ENCODE results near the gene KLHL5. TPM values are rescaled to one million over a fixed set of nuclear protein-coding genes. Genes with fewer than 3 reads are reported as not detected.

The KLHL5 gene
- total RNA-seq, 1 experiment from 2014 or later, result 115 TPM

DNA sequence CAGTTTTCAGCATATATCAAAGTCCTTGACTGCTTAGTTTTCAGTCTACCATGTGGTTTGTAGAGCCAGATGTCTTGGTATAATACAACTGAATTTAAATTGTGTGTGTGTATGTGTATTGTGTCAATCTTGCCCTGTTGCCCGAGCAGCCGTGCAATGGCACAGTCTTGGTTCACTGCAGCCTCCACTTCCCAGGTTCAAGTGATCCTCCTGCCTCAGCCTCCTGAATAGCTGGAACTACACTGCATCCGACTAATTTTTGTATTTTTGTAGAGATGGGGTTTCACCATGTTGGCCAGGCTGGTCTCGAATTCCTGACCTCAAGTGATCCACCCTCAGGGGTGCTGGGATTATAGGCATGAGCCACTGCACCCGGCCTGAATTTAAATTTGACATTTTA is 6.0 kb upstream of the KLHL5 start:
- no peaks in the 10 kb centered on the region for H3K27me3 ChIP-seq (ENCODE audit: insufficient read depth, low read depth)
- H3K79me2 ChIP-seq (ENCODE audit: low read depth), result peaks cover 97% of the 10 kb centered on the region
- no TSS peak for BruUV-seq (replicated peaks)
- H3K4me1 ChIP-seq (replicated peaks; ENCODE audit: insufficient read depth), result no peaks in the 10 kb centered on the region; the same call in 1 of the 2 replicates
- ChIA-PET POLR2A (ENCODE audit: unreplicated experiment) (no interaction called here), CTCF (no interaction called here)
- H3K4me2 ChIP-seq, result no peak overlapping the region
- H3F3A ChIP-seq (ENCODE audit: insufficient read depth, low read depth), result peaks cover 16% of the 10 kb centered on the region; the same call in 1 of the 2 replicates
- no peak for TF ChIP-seq EZH2 (IDR thresholded peaks at IDR 0.05; ENCODE audit: low read depth)
- TF ChIP-seq, protein P1, sequence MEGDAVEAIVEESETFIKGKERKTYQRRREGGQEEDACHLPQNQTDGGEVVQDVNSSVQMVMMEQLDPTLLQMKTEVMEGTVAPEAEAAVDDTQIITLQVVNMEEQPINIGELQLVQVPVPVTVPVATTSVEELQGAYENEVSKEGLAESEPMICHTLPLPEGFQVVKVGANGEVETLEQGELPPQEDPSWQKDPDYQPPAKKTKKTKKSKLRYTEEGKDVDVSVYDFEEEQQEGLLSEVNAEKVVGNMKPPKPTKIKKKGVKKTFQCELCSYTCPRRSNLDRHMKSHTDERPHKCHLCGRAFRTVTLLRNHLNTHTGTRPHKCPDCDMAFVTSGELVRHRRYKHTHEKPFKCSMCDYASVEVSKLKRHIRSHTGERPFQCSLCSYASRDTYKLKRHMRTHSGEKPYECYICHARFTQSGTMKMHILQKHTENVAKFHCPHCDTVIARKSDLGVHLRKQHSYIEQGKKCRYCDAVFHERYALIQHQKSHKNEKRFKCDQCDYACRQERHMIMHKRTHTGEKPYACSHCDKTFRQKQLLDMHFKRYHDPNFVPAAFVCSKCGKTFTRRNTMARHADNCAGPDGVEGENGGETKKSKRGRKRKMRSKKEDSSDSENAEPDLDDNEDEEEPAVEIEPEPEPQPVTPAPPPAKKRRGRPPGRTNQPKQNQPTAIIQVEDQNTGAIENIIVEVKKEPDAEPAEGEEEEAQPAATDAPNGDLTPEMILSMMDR (conservative IDR thresholded peaks at IDR 0.05), result no peak
- no peak overlapping the region for H2AFZ ChIP-seq
- peaks cover 28% of the 10 kb centered on the region for H4K20me1 ChIP-seq (ENCODE audit: insufficient read depth)
- intact Hi-C loops (cut with micrococcal nuclease; ENCODE audit: unreplicated experiment), result no loop called here
- H3K27ac ChIP-seq, result no peak overlapping the region
- H3K4me3 ChIP-seq, result no peak overlapping the region
- no peaks in the 10 kb centered on the region for H3K9me3 ChIP-seq (ENCODE audit: insufficient read depth, low read depth)
- no peak for DNase-seq
- peaks cover 9% of the 10 kb centered on the region; the same call in 1 of the 2 replicates for H3K36me3 ChIP-seq (ENCODE audit: low read depth)
- H3K9me2 ChIP-seq (ENCODE audit: insufficient read depth), result 0 out of 2 replicates have a peak, but pooled peaks cover 4% of the 10 kb centered on the region

DNA sequence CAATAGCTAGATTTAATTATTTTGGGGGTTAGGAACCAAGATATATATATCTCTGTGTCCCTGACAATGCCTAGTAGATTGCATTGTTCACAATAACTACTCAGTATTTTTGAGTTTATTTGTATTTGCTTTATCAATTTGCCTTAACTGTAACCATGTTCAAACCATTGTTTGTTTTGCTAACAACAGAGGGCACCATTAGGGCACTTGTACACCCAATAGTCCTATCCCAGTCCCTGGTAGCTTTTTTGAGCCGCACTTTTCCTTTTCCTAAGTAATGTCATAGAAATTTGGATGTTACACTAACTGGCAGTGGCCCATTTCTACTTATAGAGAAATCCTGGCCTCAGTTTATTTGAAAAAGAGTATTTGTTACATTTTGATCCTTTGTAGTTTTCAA is 575 bp upstream of the KLHL5 start:
- no TSS peak for BruUV-seq (replicated peaks)
- peaks cover 8% of the 10 kb centered on the region for H4K20me1 ChIP-seq (ENCODE audit: insufficient read depth)
- peaks cover 14% of the 10 kb centered on the region; the same call in 1 of the 2 replicates for H3F3A ChIP-seq (ENCODE audit: insufficient read depth, low read depth)
- H3K9me3 ChIP-seq (ENCODE audit: insufficient read depth, low read depth), result no peaks in the 10 kb centered on the region
- no peaks in the 10 kb centered on the region for H3K4me1 ChIP-seq (replicated peaks; ENCODE audit: insufficient read depth)
- no peak overlapping the region for H3K4me2 ChIP-seq
- H3K4me3 ChIP-seq, result no peak overlapping the region
- peaks cover 90% of the 10 kb centered on the region for H3K79me2 ChIP-seq (ENCODE audit: low read depth)
- no peaks in the 10 kb centered on the region for H3K27me3 ChIP-seq (ENCODE audit: insufficient read depth, low read depth)
- H2AFZ ChIP-seq, result no peak overlapping the region
- ChIA-PET CTCF (no interaction called here), POLR2A (ENCODE audit: unreplicated experiment) (no interaction called here)
- no peak overlapping the region for H3K27ac ChIP-seq
- DNase-seq, result no peak
- intact Hi-C loops (cut with micrococcal nuclease; ENCODE audit: unreplicated experiment), result no loop called here
- no peak for TF ChIP-seq EZH2 (IDR thresholded peaks at IDR 0.05; ENCODE audit: low read depth)
- TF ChIP-seq, protein P1 (conservative IDR thresholded peaks at IDR 0.05), result no peak
- peaks cover 4% of the 10 kb centered on the region; the same call in 1 of the 2 replicates for H3K9me2 ChIP-seq (ENCODE audit: insufficient read depth)
- H3K36me3 ChIP-seq (ENCODE audit: low read depth), result peaks cover 9% of the 10 kb centered on the region; the same call in 1 of the 2 replicates

DNA sequence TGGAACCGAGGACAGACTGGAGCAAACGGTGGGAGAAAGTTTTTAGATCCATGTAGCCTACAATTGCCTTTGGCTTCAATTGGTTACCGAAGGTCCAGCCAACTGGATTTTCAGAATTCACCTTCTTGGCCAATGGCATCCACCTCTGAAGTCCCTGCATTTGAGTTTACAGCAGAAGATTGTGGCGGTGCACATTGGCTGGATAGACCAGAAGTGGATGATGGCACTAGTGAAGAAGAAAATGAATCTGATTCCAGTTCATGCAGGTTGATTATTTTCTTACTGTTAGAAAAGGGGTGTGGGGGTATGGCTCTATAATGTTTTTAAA is 702 bp downstream of the KLHL5 start:
- no peak for DNase-seq
- BruUV-seq (replicated peaks), result no TSS peak
- Histone ChIP-seq H3K27me3 (ENCODE audit: insufficient read depth, low read depth) (no peaks in the 10 kb centered on the region), H3K4me3 (no peak overlapping the region), H3K4me2 (no peak overlapping the region), H3K36me3 (ENCODE audit: low read depth) (peaks cover 9% of the 10 kb centered on the region), H2AFZ (no peak overlapping the region), H3K79me2 (ENCODE audit: low read depth) (peaks cover 87% of the 10 kb centered on the region), H3K4me1 (replicated peaks; ENCODE audit: insufficient read depth) (no peaks in the 10 kb centered on the region), H3F3A (ENCODE audit: insufficient read depth, low read depth) (peaks cover 14% of the 10 kb centered on the region; the same call in 1 of the 2 replicates), H3K9me2 (ENCODE audit: insufficient read depth) (peaks cover 4% of the 10 kb centered on the region; the same call in 1 of the 2 replicates), H3K27ac (no peak overlapping the region), H3K9me3 (ENCODE audit: insufficient read depth, low read depth) (no peaks in the 10 kb centered on the region), H4K20me1 (ENCODE audit: insufficient read depth) (peaks cover 8% of the 10 kb centered on the region)
- no peak for TF ChIP-seq EZH2 (IDR thresholded peaks at IDR 0.05; ENCODE audit: low read depth)
- TF ChIP-seq, protein P1 (conservative IDR thresholded peaks at IDR 0.05), result no peak
- POLR2A ChIA-PET (ENCODE audit: unreplicated experiment), result no interaction called here
- intact Hi-C loops (cut with micrococcal nuclease; ENCODE audit: unreplicated experiment), result no loop called here
- CTCF ChIA-PET, result no interaction called here

Data from PC-9 (cell line).